GM19193 (cell line): ENCODE measurements around the gene OSBP2.

ENCODE experiments used
- POLR2A ChIP-seq: IDR thresholded peaks from 4 replicates; pipeline ENCODE4 v1.6.1; 2011; ENCODE audit not compliant: insufficient read depth, insufficient read length; ENCODE audit errors: extremely low read depth

The OSBP2 gene

DNA sequence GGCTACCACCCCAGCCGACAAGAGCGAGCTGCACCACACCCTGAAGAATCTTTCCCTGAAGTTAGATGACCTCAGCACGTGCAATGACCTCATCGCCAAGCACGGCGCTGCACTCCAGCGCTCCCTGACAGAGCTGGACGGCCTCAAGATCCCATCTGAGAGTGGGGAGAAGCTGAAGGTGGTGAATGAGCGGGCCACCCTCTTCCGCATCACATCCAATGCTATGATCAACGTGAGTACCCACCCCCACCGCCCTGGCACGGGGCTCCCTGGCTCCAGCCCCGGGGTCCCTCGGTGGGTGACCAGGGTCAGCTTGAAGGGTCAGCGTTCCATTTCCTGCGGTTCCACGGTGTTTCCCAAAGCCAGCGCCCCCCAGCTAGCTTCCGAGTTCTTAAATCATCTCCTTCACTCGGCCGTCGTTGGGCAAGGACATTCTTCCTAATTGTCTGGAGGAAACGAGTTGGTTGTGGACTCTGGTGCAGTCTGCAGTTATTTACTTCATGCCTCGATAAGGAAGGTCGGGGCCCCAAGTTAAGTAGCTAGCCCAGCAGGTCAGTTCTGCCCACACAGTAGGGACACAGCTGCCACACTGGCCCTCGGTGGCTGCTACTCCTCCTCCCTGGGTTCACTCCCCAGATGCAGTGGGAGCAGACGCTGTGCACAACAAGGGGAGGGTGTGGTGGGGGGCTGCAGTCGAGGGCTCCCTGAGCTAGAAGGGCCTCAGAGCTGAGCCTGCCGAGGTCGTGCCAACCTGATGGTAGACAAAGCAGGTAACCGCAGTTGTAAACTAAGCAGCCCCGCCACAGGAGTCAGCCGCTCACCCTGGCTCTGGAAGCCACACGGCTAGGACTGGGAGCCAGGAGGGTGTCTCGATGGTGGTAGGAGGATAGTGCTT, 176.0 kb downstream of the OSBP2 start:
- TF ChIP-seq POLR2A: no peak

DNA sequence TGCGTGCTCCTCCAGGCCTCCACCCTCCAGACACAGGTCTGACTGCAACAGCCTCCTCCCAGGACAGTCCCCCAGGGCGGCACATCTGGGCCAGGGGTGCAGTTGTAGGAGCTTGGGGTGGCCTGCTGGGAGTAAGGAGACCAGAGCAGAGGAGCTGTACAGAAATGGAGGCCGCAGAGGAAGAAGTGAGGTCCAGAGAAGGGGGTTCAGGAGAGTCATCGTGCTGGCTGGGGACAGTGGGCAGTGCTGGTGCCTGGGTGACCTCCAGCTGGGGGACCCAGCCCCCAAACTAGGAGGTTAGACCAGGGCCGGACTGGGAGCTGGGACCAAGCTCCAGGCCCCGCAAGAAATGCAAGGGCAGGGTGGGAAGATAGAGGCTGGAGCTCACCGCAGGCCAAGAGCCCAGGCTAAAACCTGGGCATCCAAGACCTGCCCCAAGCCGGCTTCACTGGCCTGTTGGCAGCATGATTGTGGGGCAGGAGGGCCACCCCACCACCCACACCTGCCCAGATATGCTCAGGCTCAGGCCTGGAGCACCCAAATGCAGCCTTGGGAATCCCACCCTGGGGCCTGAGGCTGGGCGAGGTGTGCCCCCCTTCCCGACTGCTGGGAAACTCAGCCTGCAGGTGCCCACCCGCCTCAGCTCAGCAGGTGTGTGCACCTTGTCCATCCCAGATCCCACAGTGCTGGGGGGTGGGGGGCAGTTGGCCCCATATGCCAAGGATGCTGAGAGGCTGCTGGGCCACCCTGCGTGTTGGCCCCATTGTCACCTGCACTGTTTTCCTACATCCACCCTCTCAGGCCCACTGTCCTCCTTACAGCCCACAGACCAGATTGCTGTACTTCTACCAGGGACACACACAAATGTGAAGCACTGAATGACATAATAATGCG, 177.0 kb downstream of the OSBP2 start:
- no peak for TF ChIP-seq POLR2A

DNA sequence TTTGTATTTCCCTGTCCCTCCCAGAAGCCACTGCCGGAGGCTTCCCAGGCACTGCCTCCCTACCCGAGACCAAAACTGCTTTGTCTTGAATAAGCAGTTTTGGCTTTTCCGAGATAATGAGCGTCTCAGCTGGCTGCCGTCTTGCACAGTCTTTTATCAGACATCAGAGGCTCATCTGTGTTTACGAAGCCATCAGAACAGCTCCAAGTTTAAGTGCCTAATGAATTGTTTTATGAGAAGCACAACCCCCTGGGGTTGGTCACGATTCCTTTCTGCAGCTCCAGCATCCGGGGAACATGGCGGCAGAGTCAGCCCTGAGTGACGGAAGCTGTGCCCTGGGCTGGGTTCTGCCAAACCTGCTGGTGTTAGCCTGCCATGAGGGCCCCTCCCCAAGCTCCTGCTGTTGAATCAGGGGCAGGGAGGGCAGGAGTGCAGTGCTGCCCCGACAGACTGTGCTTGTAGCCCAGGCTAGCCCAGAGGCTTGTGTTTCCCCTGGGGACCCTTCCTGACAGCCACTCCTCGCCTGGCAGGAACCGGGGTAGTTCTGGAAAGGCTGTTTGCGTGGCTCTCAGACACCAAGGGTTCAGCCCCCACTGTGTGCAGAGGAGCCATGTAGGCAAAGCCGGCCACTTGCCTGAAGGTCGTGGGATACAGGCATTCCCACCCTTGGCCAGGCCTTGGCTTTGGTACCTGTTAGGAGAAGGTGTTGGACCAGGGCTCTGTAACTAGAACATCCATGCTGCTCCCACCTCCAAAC, 177.8 kb downstream of the OSBP2 start:
- TF ChIP-seq POLR2A: no peak

DNA sequence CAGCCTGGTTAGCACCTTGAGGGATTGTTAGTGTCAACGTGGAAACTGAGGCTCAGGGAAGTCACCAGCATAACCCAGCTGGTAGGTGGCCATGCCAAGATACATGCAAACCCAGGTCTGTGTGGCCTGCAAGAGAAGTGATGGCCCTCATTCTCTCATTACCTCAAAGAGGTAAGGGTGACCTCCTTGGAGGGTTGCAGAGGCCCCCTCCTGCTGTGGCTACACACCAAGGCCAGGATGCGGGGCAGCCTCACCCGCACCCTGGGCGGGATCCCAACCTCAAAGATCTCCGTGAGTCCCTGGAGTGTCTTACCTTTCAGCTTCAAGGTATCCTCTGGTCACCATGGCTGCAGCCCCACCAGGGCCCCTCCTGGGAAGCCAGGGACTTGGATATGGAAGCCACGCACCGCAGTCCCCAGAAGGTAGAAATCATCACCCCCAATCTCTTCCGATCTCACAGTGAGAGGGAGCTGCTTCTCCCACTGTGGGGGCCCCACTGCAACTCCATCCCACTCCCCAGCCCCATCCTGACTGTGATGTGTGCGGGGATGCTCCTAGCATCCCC, 178.5 kb downstream of the OSBP2 start:
- no peak for TF ChIP-seq POLR2A

DNA sequence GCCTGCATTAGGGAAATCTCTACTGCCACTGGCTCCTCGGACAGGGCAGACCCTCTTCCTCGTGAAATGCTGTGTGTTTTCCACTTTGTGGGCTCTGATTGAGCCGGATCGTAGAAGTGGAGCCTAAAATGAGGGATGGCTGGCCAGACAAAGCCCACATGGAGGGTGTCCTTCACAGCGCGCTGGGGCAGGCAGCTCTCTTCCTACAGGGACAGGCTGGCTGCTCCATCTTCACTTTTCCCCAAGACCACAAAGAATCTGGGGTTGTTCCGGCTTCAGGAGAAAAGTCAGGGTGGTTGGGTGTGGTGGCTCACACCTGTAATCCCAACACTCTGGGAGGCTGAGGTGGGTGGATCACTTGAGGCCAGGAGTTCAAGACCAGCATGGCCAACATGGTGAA, 179.0 kb downstream of the OSBP2 start:
- no peak for TF ChIP-seq POLR2A

DNA sequence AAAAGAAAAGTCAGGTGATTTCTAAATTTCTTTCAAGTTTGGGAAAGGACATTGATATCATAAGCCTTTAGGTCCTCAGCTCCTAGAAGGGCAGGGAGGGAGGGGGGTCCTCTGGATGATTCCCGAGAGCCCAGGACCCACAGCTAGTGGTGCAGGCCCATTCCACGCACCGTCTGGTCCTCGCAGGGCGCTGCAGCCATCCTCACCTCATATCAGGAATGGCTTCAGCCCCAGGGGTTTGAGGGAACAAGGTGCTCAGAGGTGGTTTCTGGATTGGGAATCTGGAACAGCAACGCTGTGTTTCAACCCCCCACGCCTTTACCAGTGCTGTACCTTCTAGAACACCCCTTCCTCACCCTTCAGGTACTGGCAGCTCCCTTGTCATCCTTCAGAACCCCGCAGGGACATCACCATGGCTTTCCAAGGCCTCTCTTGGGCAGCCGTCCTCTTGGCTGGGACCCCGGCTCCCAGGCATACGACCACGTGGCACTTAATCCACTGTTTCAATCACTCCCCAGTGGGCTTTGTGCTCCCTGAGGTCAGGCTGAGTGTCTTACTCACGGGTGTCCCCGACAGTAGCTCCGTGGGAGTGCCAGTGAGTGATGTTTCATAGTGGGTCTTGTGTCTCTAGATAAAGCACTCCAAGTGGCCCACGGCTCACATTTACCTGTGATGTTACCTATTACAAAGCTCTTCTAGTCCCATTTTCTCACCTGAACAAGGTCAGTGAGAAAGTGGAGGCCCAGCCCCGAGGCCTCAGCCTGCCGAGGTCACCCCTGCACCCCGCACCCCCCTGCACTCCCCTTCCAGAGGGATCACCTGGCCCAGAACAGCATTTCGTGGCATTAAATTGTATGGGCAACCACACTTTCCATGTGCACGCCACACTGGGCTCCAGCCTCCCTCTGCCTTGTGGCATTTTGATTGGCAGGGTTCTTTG, 180.0 kb downstream of the OSBP2 start:
- TF ChIP-seq POLR2A: no peak

GRCh38 chr22:30875481-30876215, 181.0 kb downstream of the OSBP2 start:
- no peak for TF ChIP-seq POLR2A

DNA sequence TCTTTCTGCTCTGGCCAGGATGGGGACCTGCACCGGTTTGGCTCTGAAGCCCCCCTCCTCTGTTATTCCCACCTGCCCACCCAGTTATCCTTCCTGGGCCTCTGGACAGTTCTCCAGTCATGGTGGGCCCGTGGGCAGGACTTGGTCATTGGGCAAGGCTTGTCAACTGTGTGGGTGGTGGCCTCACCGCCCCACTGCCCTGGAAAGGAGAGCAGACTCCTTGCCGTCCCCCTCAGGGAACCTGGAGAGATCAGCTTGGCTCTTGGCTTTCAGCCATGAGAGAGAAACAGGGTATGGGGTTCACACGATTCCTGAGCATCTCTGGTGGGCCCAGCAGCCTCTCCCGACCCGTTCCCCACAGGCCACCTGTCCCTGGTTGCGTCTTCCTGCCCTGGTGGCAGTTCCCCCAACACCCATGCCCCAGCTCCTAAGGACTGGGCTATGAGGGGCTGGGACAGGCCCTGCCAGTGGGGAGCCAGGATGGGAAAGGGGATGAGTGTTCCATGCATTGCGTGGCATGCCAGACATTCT, 181.6 kb downstream of the OSBP2 start:
- no peak for TF ChIP-seq POLR2A

DNA sequence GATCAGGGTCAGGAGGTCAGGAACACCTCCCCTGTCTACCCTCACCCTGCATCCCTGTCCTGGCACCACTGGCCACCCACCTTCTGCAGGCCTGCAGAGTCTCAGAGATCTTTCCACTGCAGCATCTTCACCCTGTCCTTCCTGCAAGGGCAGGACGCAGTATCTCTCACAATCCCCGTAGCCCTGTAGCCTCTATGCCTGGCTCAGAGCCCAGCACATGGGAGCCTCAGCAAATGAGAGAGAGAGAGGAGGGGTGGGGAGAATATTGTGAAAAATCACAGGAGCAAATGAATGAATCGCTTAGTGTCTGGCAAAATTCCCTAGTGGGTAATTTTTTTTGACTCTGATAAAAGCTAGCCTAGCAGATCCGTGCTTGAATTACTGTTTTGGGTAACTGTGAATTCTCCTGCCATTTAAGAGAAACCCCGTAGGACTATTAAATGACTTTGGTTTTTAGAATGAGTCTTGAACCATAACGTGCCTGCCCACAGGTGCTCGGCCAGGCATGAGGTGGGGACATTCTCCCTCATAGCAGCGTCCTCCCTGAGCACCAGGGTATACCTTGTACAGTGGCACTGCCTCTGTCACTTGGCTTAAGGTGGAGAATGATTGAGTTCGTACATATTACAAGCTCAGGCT, 182.4 kb downstream of the OSBP2 start:
- no peak for TF ChIP-seq POLR2A

GRCh38 chr22:30877662-30878515, 183.2 kb downstream of the OSBP2 start:
- no peak for TF ChIP-seq POLR2A
